Breast epithelium (tissue), 4 donors: ENCODE results near the gene PDHX. TPM values are rescaled to one million over a fixed set of nuclear protein-coding genes. Genes with fewer than 3 reads are reported as not detected.

Experiments used
- DNase-seq, 2 donors: peaks; one replicate each; pipeline ENCODE4 v3.0.0-alpha.2; 2019; ENCODE audit warnings: low spot score in 2 of 2
- H3K27ac ChIP-seq, 2 donors: fragments of 200-600 bp; sonication (generic) in 1 of 2; one replicate each; pipeline ENCODE4 v1.5.1; 2016 to 2019; ENCODE audit warnings: mild to moderate bottlenecking in 1 of 2
- H3K27me3 ChIP-seq, 2 donors: fragments of 200-600 bp; sonication (generic) in 1 of 2; one replicate each; pipeline versions ENCODE4 v1.5.1 to v1.6.0; 2017 to 2019; ENCODE audit warnings: control low read depth in 1 of 2, mild to moderate bottlenecking in 1 of 2
- H3K36me3 ChIP-seq: fragments of 200-600 bp; one replicate; pipeline ENCODE4 v1.5.1; 2019
- H3K4me1 ChIP-seq, 2 donors: fragments of 200-600 bp; sonication (generic); one replicate each; pipeline ENCODE4 v1.5.1; 2016 to 2019; ENCODE audit warnings: control low read depth in 1 of 2
- H3K4me3 ChIP-seq, 3 donors: fragments of 200-600 bp; sonication (generic); 1 replicate in 2 of 3; 2 replicates in 1 of 3; pipeline ENCODE4 v1.5.1; 2016 to 2019; ENCODE audit warnings: mild to moderate bottlenecking in 3 of 3, moderate library complexity in 2 of 3
- H3K9me3 ChIP-seq, 2 donors: fragments of 200-600 bp; sonication (generic) in 1 of 2; one replicate each; pipeline ENCODE4 v1.5.1; 2016 to 2019; ENCODE audit warnings: control low read depth in 1 of 2
- POLR2A ChIP-seq: fragments of 450-650 bp; IDR thresholded peaks from one replicate; pipeline ENCODE4 v1.6.1; 2016; ENCODE audit warnings: antibody characterized with exemption, mild to moderate bottlenecking, moderate library complexity
- POLR2AphosphoS5 ChIP-seq, 3 donors: sonication (generic); formaldehyde crosslinking; IDR thresholded peaks; one replicate each; pipeline ENCODE4 v1.6.1; 2017; ENCODE audit warnings: antibody characterized with exemption in 3 of 3
- intact Hi-C: fragments of 100-400 bp; cut with DNase I; formaldehyde crosslinking; loops from one replicate; pipeline ENCODE4 v1.15.1; 2023; ENCODE audit warnings: low total_unique reads
- total RNA-seq, 3 donors: library from RNA; depleted of rRNA; stranded (reverse); fragments of >200 nt; gene quantifications; one replicate each; pipeline ENCODE4 v1.1.0, GENCODE V29; 2016
- TF ChIP-seq, protein P1 (sequence below), 3 donors: fragments of 450-650 bp; IDR thresholded peaks; one replicate each; pipeline ENCODE4 v1.5.1; 2016 to 2017; ENCODE audit warnings: antibody characterized with exemption in 3 of 3, mild to moderate bottlenecking in 3 of 3, moderate library complexity in 3 of 3

PDHX gene
- total RNA-seq, 3 donors from 2014 or later: 32.1 to 42.7 (median 41.6) TPM

DNA sequence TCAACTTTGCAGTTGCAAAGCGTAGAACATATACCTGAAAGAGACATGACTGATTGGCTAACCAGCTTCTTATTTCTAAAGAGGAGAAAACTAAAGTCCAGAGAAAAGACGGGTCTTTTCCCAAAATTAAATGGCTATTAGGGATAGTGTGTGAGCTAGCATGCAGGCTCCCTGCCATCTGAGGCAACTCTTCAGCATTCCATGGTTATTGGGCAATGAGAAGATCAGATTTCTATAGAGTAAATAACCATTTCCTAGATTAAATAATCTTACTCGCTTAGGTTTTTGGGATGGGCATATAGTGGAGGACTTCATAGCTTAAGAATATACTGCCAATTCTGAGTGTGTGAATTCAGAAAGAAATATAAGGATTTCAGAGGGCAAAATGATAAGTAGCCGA is 95.0 kb downstream of the PDHX start:
- Histone ChIP-seq H3K27ac (no peak overlapping the region), H3K4me3 (no peak overlapping the region), H3K4me1 (no peaks in the 10 kb centered on the region), H3K9me3 (no peaks in the 10 kb centered on the region), H3K27me3 (no peaks in the 10 kb centered on the region), H3K36me3 (no peaks in the 10 kb centered on the region)
- intact Hi-C loops: no loop called here
- no peak for TF ChIP-seq POLR2A
- TF ChIP-seq, protein P1, sequence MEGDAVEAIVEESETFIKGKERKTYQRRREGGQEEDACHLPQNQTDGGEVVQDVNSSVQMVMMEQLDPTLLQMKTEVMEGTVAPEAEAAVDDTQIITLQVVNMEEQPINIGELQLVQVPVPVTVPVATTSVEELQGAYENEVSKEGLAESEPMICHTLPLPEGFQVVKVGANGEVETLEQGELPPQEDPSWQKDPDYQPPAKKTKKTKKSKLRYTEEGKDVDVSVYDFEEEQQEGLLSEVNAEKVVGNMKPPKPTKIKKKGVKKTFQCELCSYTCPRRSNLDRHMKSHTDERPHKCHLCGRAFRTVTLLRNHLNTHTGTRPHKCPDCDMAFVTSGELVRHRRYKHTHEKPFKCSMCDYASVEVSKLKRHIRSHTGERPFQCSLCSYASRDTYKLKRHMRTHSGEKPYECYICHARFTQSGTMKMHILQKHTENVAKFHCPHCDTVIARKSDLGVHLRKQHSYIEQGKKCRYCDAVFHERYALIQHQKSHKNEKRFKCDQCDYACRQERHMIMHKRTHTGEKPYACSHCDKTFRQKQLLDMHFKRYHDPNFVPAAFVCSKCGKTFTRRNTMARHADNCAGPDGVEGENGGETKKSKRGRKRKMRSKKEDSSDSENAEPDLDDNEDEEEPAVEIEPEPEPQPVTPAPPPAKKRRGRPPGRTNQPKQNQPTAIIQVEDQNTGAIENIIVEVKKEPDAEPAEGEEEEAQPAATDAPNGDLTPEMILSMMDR (IDR thresholded peaks at IDR 0.05): no peak
- TF ChIP-seq POLR2AphosphoS5 (IDR thresholded peaks at IDR 0.05): no peak
- DNase-seq: no peak

DNA sequence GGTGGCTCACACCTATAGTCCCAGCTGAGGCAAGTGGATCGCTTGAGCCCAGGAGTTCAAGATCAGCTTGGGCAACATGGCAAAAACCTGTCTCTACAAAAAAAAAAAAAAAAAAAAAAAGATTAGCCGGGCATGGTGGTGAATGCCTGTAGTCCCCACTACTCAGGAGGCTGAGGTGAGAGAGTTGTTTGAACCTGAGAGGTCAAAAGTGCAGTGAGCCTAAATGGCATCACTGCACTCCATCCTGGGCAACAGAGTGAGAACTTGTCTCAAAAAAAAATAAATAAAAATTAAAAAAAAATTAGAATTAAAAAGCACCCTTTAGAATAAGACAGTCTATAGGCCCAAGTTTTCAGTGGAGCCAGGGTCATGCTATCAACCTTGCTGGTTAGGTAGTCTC is 95.5 kb downstream of the PDHX start:
- Histone ChIP-seq H3K36me3 (no peaks in the 10 kb centered on the region), H3K27ac (no peak overlapping the region), H3K4me3 (no peak overlapping the region), H3K4me1 (no peaks in the 10 kb centered on the region), H3K9me3 (no peaks in the 10 kb centered on the region), H3K27me3 (no peaks in the 10 kb centered on the region)
- no peak for TF ChIP-seq POLR2AphosphoS5 (IDR thresholded peaks at IDR 0.05)
- no peak for TF ChIP-seq POLR2A
- TF ChIP-seq, protein P1 (IDR thresholded peaks at IDR 0.05): no peak
- intact Hi-C loops: no loop called here
- no peak for DNase-seq

DNA sequence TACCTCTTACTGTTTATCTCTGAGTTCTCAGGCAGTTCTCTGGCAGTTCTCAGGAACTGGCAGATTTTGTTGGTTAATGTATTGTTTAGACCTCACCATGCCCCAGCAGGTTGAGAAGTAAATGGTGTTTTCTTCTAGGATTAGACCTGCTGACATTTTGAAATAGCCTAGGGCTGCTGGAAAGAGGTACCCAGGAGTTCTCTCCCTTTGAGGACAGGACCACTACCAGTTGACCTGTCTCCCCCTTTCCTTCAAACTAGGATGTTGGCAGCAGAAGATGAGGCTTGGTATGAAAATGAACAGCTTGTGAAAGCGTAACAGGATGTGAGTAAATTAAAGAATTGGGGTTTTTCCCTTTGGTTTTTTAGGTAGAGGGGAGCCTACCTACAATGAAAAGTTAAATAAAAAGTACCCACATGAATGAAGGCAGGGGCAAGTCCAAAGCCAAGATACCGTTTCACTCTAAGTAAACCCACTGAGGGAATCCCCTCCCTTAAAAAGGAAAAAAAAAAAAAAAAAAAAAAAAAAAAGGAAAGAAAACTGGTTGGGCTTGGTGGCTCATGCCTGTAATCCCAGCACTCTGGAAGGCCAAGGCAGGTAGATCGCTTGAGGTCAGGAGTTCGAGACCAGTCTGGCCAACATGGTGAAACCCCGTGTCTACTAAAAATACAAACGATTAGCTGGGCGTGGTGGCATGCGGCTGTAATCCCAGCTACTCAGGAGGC is 96.2 kb downstream of the PDHX start:
- Histone ChIP-seq H3K36me3 (no peaks in the 10 kb centered on the region), H3K27ac (no peak overlapping the region), H3K27me3 (no peaks in the 10 kb centered on the region), H3K4me1 (no peaks in the 10 kb centered on the region), H3K9me3 (no peaks in the 10 kb centered on the region), H3K4me3 (no peak overlapping the region)
- TF ChIP-seq POLR2A (no peak), POLR2AphosphoS5 (IDR thresholded peaks at IDR 0.05) (no peak)
- TF ChIP-seq, protein P1 (IDR thresholded peaks at IDR 0.05): no peak
- intact Hi-C loops: no loop called here
- DNase-seq: no peak

DNA sequence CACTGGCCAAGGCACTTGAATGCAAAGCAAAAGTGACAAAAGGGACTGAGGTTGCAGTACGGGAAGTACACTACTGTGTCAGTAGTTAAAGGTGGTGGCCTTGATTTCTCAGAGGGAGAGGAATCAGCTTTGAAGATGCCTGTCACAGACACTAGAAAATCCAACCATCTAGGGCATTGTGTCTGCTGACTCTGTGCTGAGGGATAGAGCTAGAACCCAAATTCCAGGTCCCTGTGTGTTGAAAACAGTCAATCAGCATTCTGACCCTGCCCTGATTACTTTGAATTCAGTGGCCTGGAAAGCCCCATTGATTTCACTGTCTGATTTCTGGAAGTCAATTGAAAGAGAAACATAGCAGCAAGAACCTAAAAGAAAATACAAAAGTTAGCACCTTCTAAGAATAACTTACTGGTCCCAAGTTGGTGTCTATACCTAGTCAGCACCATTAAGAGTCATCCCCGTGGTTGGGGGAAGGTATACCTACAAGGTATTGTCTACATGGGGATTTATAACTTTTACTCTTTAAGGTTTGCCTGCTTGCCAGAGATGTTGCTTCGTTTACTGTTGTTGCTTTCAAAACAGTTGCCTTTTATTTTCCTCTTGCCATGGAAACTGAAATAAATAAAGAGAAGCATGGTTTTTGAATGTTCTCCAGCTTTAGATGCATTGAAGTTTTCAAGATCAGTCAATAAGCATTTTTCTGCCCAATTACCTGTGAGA is 97.3 kb downstream of the PDHX start:
- DNase-seq: no peak
- TF ChIP-seq POLR2AphosphoS5 (IDR thresholded peaks at IDR 0.05) (no peak), POLR2A (no peak)
- TF ChIP-seq, protein P1 (IDR thresholded peaks at IDR 0.05): no peak
- Histone ChIP-seq H3K4me3 (no peak overlapping the region), H3K9me3 (no peaks in the 10 kb centered on the region), H3K36me3 (no peaks in the 10 kb centered on the region), H3K4me1 (no peaks in the 10 kb centered on the region), H3K27ac (no peak overlapping the region), H3K27me3 (no peaks in the 10 kb centered on the region)
- intact Hi-C loops: no loop called here

DNA sequence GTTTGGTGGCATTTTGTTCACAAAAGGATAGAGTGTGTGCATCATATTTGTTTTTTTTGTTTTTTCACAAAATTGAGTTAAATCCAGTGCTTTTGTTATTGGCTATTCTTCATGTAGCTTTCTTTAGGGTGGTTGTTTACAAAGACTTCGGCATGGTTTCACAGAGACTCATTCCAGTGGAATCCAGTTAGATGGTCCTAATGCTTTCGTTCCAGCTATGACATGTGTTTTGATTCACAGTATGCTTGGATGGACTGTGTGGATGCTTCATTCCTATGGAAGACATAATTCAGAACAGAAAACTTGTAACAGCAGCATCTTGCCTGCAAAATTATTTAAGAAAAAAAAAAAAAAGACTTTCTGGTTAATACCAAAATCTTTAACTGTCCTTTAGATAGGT is 97.9 kb downstream of the PDHX start:
- TF ChIP-seq POLR2A (no peak), POLR2AphosphoS5 (IDR thresholded peaks at IDR 0.05) (no peak)
- TF ChIP-seq, protein P1 (IDR thresholded peaks at IDR 0.05): no peak
- intact Hi-C loops: no loop called here

More for the DNA sequence above, 97.9 kb downstream of the PDHX start:
- no peaks in the 10 kb centered on the region for H3K4me1 ChIP-seq
- H3K27ac ChIP-seq: no peak overlapping the region
- no peak for DNase-seq
- no peak overlapping the region for H3K4me3 ChIP-seq
- H3K27me3 ChIP-seq: no peaks in the 10 kb centered on the region
- H3K9me3 ChIP-seq: no peaks in the 10 kb centered on the region
- H3K36me3 ChIP-seq: no peaks in the 10 kb centered on the region
